K562 treated with DMSO at 1 percent for 12 hours (cell line): ENCODE measurements around the gene ESX1. TPM values are rescaled to one million over a fixed set of nuclear protein-coding genes. Genes with fewer than 3 reads are reported as not detected.

Source experiments
- total RNA-seq: library from RNA; unstranded; fragments of 300-600 nt; gene quantifications from 2 replicates; pipeline ENCODE4 v1.2.3, GENCODE V29; 2022; ENCODE audit not compliant: insufficient read depth

The ESX1 gene
- not detected in 2 replicates for total RNA-seq

DNA sequence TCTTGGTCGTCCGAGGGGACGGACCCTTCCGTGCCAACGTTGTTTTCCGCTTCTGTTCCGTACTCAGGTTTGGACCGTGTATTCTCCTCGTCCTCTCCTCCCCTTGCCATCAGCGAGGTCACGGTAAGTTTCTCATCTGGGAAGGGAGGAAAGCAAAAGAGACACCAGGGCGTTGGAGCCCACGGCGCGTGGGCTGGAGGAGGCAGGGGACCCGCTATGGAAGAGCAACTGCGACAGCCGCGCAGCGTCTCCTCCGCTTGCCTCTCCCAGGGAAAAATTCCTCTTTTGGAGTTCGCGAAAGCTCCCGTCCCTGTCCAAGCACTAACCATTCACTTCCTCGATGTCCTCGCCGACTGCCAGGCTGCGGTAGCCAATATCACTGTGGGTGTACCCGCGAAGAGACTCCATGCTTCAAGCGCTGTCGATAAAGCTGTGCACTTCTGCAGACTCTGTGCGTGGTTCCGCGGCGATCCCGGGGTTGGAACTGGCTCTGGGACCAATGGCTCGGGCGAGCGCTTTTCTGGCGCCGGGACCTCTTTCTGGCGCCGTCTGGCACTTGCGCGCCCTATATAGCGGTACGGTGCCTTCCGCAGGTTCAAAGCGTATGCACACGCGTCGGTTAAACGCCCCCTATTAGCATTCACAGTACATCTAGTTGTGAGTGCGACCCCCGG lies at the start of gene ESX1:
ESX1 (minus strand) TSS at position 492 of the 674 bp plus-strand sequence; CDS start at position 408, 84 bp downstream.

Other genes starting within 250 kb of the ESX1 start
- not detected in 2 replicates for gene H2BW1, start 241.2 kb downstream of the ESX1 start, total RNA-seq
- gene H2BW2, start 215.0 kb downstream of the ESX1 start, total RNA-seq, result not detected in 2 replicates
- not detected in 2 replicates for gene TMSB15C, start 178.7 kb downstream of the ESX1 start, total RNA-seq
- not detected in 2 replicates for gene ZCCHC18, start 142.4 kb downstream of the ESX1 start, total RNA-seq
- gene SLC25A53, start 97.9 kb downstream of the ESX1 start, total RNA-seq, result 3.1 and 5.2 TPM in 2 replicates
- 3.9 and 14.7 TPM in 2 replicates for gene FAM199X, start 88.5 kb downstream of the ESX1 start, total RNA-seq